Testis (tissue), 3 donors: Measurements from ENCODE around the gene JPH2. TPM values are rescaled to one million over a fixed set of nuclear protein-coding genes. Genes with fewer than 3 reads are reported as not detected.
A peak's percentile ranks its signal among the peaks of the same experiment; 100 is the strongest.

ENCODE experiments used
- DNase-seq: peaks from one replicate; pipeline ENCODE4 v3.0.0-alpha.2; 2019
- H3K27ac ChIP-seq, 2 donors: fragments of 200-600 bp; sonication (generic); one replicate each; pipeline ENCODE4 v1.5.1; 2019
- H3K27me3 ChIP-seq: fragments of 200-600 bp; sonication (generic); one replicate; pipeline ENCODE4 v1.5.1; 2019
- H3K36me3 ChIP-seq: fragments of 200-600 bp; sonication (generic); one replicate; pipeline ENCODE4 v1.5.1; 2017; ENCODE audit warnings: low read depth; ENCODE audit errors: missing control alignments
- H3K4me1 ChIP-seq: fragments of 200-600 bp; sonication (generic); one replicate; pipeline ENCODE4 v1.5.1; 2019
- H3K4me3 ChIP-seq, 2 donors: fragments of 200-600 bp; sonication (generic); one replicate each; pipeline ENCODE4 v1.5.1; 2017 to 2019
- H3K9me3 ChIP-seq: fragments of 200-600 bp; sonication (generic); one replicate; pipeline ENCODE4 v1.5.1; 2017
- CTCF ChIP-seq, 3 experiments: fragments of 450-650 bp in 2 of 3; fragments of 200-600 bp in 1 of 3; sonication (generic) in 1 of 3; IDR thresholded peaks; one replicate each; pipeline ENCODE4 v1.5.1; 2016 to 2019; ENCODE audit warnings: antibody characterized with exemption in 3 of 3, mild to moderate bottlenecking in 2 of 3, moderate library complexity in 1 of 3
- POLR2A ChIP-seq: fragments of 450-650 bp; IDR thresholded peaks from one replicate; pipeline ENCODE4 v1.6.1; 2017; ENCODE audit warnings: antibody characterized with exemption, mild to moderate bottlenecking, moderate library complexity
- WGBS, 2 donors: methylation state at CpG; one replicate each; pipeline ENCODE4 v1.1.5; 2018; 5-methylcytosine and 5-hydroxymethylcytosine counted together
- intact Hi-C: fragments of 100-400 bp; cut with DNase I; formaldehyde crosslinking; loops from one replicate; pipeline ENCODE4 v1.15.1; 2023; ENCODE audit warnings: low total_unique reads
- polyA plus RNA-seq: library from polyadenylated mRNA; stranded (reverse); fragments of 350-450 nt; fragmentation: Illumina TruSeq; extraction: RNeasy Lipid Tissue Mini Kit (QIAGEN cat#74804); gene quantifications from one replicate; pipeline ENCODE4 v1.2.3, GENCODE V29; 2014; ENCODE audit warnings: low read depth, low replicate concordance; ENCODE audit not compliant: insufficient read depth
- total RNA-seq, 2 donors: library from RNA; depleted of rRNA; stranded (reverse); fragments of >200 nt; gene quantifications; one replicate each; pipeline ENCODE4 v1.2.3, GENCODE V29; 2016

The JPH2 gene
- total and polyA plus RNA-seq, 3 donors from 2014 or later, result 1.9 to 3.7 (median 3.2) TPM

- no peaks in the 10 kb centered on the region for H3K27me3 ChIP-seq
- peak; percentile 40 for DNase-seq
- no peaks in the 10 kb centered on the region for H3K9me3 ChIP-seq
- WGBS, 2 donors, result 32 to 59% methylated on average over 5 of the region's 5 CpGs
- no peak overlapping the region for H3K4me3 ChIP-seq
- H3K27ac ChIP-seq, result peak overlapping the region; percentile 14 to 58
- H3K36me3 ChIP-seq, result no peaks in the 10 kb centered on the region
- peaks cover 9% of the 10 kb centered on the region for H3K4me1 ChIP-seq
- intact Hi-C loops, result loop anchor here (5.0 kb wide), 1 partner anchor 93 kb away; the partner anchor contains the start of gene FITM2
- no peak for TF ChIP-seq POLR2A
- no peak for TF ChIP-seq CTCF (IDR thresholded peaks at IDR 0.05)
Observed at GRCh38 chr20:44219170-44219730, 32.3 kb upstream of the JPH2 start.

DNA sequence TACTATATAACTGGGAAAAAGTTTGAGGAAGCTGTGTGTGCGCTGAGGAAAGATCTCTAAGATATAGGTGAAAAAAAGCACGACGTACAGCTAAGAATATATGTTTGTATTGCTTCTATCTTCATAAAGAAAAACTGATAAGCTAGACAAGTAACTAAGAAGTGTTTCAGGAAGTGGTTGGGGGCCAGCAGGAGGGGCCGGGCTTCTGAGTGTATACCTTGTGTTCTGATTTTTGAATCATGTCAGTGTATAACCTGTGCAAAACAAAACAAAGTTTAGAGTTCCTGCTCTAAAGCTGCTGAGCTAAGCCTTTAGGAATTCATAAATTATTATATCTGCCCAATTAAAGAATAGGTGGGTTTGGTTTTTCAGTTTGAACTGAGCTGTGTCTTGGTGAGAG is 31.5 kb upstream of the JPH2 start:
- H3K4me1 ChIP-seq, result peaks cover 9% of the 10 kb centered on the region
- no peaks in the 10 kb centered on the region for H3K27me3 ChIP-seq
- no peaks in the 10 kb centered on the region for H3K9me3 ChIP-seq
- DNase-seq, result no peak
- intact Hi-C loops, result loop anchor here (5.0 kb wide), 1 partner anchor 94 kb away; the partner anchor contains the start of gene FITM2
- no peak overlapping the region for H3K27ac ChIP-seq
- no peak for TF ChIP-seq CTCF (IDR thresholded peaks at IDR 0.05)
- TF ChIP-seq POLR2A, result no peak
- H3K4me3 ChIP-seq, result no peak overlapping the region
- H3K36me3 ChIP-seq, result no peaks in the 10 kb centered on the region
- WGBS, 2 donors, result 68 to 73% methylated on average over 4 of the region's 4 CpGs

- H3K4me3 ChIP-seq, result no peak overlapping the region
- H3K36me3 ChIP-seq, result no peaks in the 10 kb centered on the region
- peaks cover 9% of the 10 kb centered on the region for H3K4me1 ChIP-seq
- H3K27ac ChIP-seq, result no peak overlapping the region
- intact Hi-C loops, result loop anchor here (5.0 kb wide), 1 partner anchor 95 kb away; the partner anchor contains the start of gene FITM2
- H3K9me3 ChIP-seq, result no peaks in the 10 kb centered on the region
- TF ChIP-seq CTCF (IDR thresholded peaks at IDR 0.05), result peak; percentile 68 to 75 (median 68)
- TF ChIP-seq POLR2A, result no peak
- DNase-seq, result peak; percentile 86
- no peaks in the 10 kb centered on the region for H3K27me3 ChIP-seq
- 57 to 60% methylated on average over 11 of the region's 11 CpGs for WGBS, 2 donors
Observed at GRCh38 chr20:44217342-44218092, 30.5 kb upstream of the JPH2 start.

- peak; percentile 83 for DNase-seq
- 53 to 60% methylated on average over 7 of the region's 7 CpGs for WGBS, 2 donors
- Histone ChIP-seq H3K4me3 (no peak overlapping the region), H3K9me3 (no peaks in the 10 kb centered on the region), H3K36me3 (no peaks in the 10 kb centered on the region), H3K27ac (no peak overlapping the region), H3K4me1 (peaks cover 9% of the 10 kb centered on the region), H3K27me3 (no peaks in the 10 kb centered on the region)
- intact Hi-C loops, result loop anchor here (5.0 kb wide), 1 partner anchor 97 kb away; the partner anchor contains the start of gene FITM2
- TF ChIP-seq POLR2A (no peak), CTCF (IDR thresholded peaks at IDR 0.05) (peak; percentile 51 to 70 (median 66))
Observed at GRCh38 chr20:44215125-44215524, 28.1 kb upstream of the JPH2 start.
